SIG-M5 treated with dmso at 0.1 percent for 504 hours (cell line): ENCODE data around the gene PRR5.

Experiments
- DNase-seq: peaks from one replicate; lab custom pipeline; 2025; ENCODE audit not compliant: unreplicated experiment; lab: John Stamatoyannopoulos, UW

PRR5 gene

GRCh38 chr22:44711690-44712555 is 9.9 kb downstream of the PRR5 start:
- DNase-seq, result no peak

- DNase-seq, result no peak
Measured at GRCh38 chr22:44712962-44713361, 11.0 kb downstream of the PRR5 start.

- no peak for DNase-seq
Measured at GRCh38 chr22:44714703-44715350, 12.8 kb downstream of the PRR5 start.

- no peak for DNase-seq
Measured at GRCh38 chr22:44718418-44718817, 16.4 kb downstream of the PRR5 start.

GRCh38 chr22:44719586-44720368 is 17.8 kb downstream of the PRR5 start:
- DNase-seq, result no peak

GRCh38 chr22:44721213-44721612 is 19.2 kb downstream of the PRR5 start:
- peak; percentile 2 for DNase-seq

GRCh38 chr22:44722611-44723010 is 20.6 kb downstream of the PRR5 start:
- no peak for DNase-seq

GRCh38 chr22:44723801-44724200 is 21.8 kb downstream of the PRR5 start:
- DNase-seq, result peak; percentile 6

GRCh38 chr22:44724416-44724815 is 22.4 kb downstream of the PRR5 start:
- DNase-seq, result no peak

- DNase-seq, result no peak
Measured at GRCh38 chr22:44724859-44725258, 22.9 kb downstream of the PRR5 start.

- DNase-seq, result no peak
Measured at GRCh38 chr22:44726439-44726838, 24.4 kb downstream of the PRR5 start.

GRCh38 chr22:44727148-44727547 is 25.1 kb downstream of the PRR5 start:
- no peak for DNase-seq

GRCh38 chr22:44727709-44728108 is 25.7 kb downstream of the PRR5 start:
- DNase-seq, result no peak

- DNase-seq, result no peak
Measured at GRCh38 chr22:44728761-44729324, 26.8 kb downstream of the PRR5 start.

GRCh38 chr22:44729391-44730021 is 27.5 kb downstream of the PRR5 start:
- no peak for DNase-seq

- no peak for DNase-seq
Measured at GRCh38 chr22:44730022-44730393, 28.0 kb downstream of the PRR5 start.

- DNase-seq, result no peak
Measured at GRCh38 chr22:44730490-44731356, 28.7 kb downstream of the PRR5 start.

- no peak for DNase-seq
Measured at GRCh38 chr22:44731357-44731970, 29.5 kb downstream of the PRR5 start.

- DNase-seq, result no peak
Measured at GRCh38 chr22:44732017-44732561, 30.1 kb downstream of the PRR5 start.
